HG03045 (cell line): ENCODE data around the gene IL36B.

ENCODE experiments used
- ATAC-seq: cut with Tn5 transposase; IDR thresholded peaks from one replicate; pipeline ENCODE4 v1.9.1; 2021; ENCODE audit warnings: mild to moderate bottlenecking, moderate library complexity; ENCODE audit not compliant: unreplicated experiment

Gene IL36B

GRCh38 chr2:113057117-113057516 is 4.5 kb upstream of the IL36B start:
- no peak for ATAC-seq

- no peak for ATAC-seq
Measured at GRCh38 chr2:113056521-113056920, 3.9 kb upstream of the IL36B start.

GRCh38 chr2:113054066-113054465 is 1.4 kb upstream of the IL36B start:
- ATAC-seq = no peak

GRCh38 chr2:113053666-113054065 is 999 bp upstream of the IL36B start:
- no peak for ATAC-seq

GRCh38 chr2:113050921-113051895 is 1.5 kb downstream of the IL36B start:
- no peak for ATAC-seq

GRCh38 chr2:113046465-113046864 is 6.2 kb downstream of the IL36B start:
- ATAC-seq = no peak

GRCh38 chr2:113041871-113042270 is 10.8 kb downstream of the IL36B start:
- no peak for ATAC-seq

GRCh38 chr2:113039719-113040118 is 12.9 kb downstream of the IL36B start:
- no peak for ATAC-seq

- no peak for ATAC-seq
Measured at GRCh38 chr2:113039158-113039557, 13.5 kb downstream of the IL36B start.

GRCh38 chr2:113038291-113038690 is 14.4 kb downstream of the IL36B start:
- ATAC-seq = no peak

- ATAC-seq = no peak
Measured at GRCh38 chr2:113036763-113037162, 15.9 kb downstream of the IL36B start.

GRCh38 chr2:113034016-113034415 is 18.7 kb downstream of the IL36B start:
- ATAC-seq = no peak

GRCh38 chr2:113032737-113033136 is 19.9 kb downstream of the IL36B start:
- ATAC-seq = no peak

- no peak for ATAC-seq
Measured at GRCh38 chr2:113028112-113028511, 24.6 kb downstream of the IL36B start.

GRCh38 chr2:113027691-113028090 is 25.0 kb downstream of the IL36B start:
- ATAC-seq = no peak

- no peak for ATAC-seq
Measured at GRCh38 chr2:113025737-113026136, 26.9 kb downstream of the IL36B start.

GRCh38 chr2:113024764-113025163 is 27.9 kb downstream of the IL36B start:
- no peak for ATAC-seq

GRCh38 chr2:113021312-113021711 is 31.4 kb downstream of the IL36B start:
- no peak for ATAC-seq

- no peak for ATAC-seq
Measured at GRCh38 chr2:113018509-113018908, 34.2 kb downstream of the IL36B start.

- no peak for ATAC-seq
Measured at GRCh38 chr2:113015655-113016054, 37.0 kb downstream of the IL36B start.

- ATAC-seq = no peak
Measured at GRCh38 chr2:113015042-113015441, 37.6 kb downstream of the IL36B start.

GRCh38 chr2:113014067-113014466 is 38.6 kb downstream of the IL36B start:
- ATAC-seq = no peak

GRCh38 chr2:113013336-113013661 is 39.4 kb downstream of the IL36B start:
- no peak for ATAC-seq
